HL-60 (cell line): Measurements from ENCODE around the gene GNLY.

Experiments
- CTCF ChIP-seq: IDR thresholded peaks from one replicate; pipeline ENCODE4 v1.5.1; 2011; ENCODE audit warnings: low read length, control low read depth, inconsistent platforms; ENCODE audit not compliant: insufficient read depth
- POLR2AphosphoS5 ChIP-seq: IDR thresholded peaks from 2 replicates; pipeline ENCODE4 v1.6.1; 2012; ENCODE audit warnings: low read depth
- REST ChIP-seq: IDR thresholded peaks from 2 replicates; pipeline ENCODE4 v1.6.1; 2012; ENCODE audit warnings: low read depth; ENCODE audit not compliant: insufficient replicate concordance

GRCh38 chr2:85684380-85684779, 9.8 kb upstream of the GNLY start:
- no peak for TF ChIP-seq CTCF
- no peak for TF ChIP-seq REST
- TF ChIP-seq POLR2AphosphoS5, result no peak
